RWPE1 (cell line): ENCODE results near the gene ETHE1.
A peak's percentile ranks its signal among the peaks of the same experiment; 100 is the strongest.
"Not testable (repeated sequence)": the region's sequence is repeated elsewhere in the genome, so short reads cannot be mapped to it uniquely, and the experiment has no call there.

Experiments
- CTCF ChIA-PET: fragments of 350-600 bp; sonication (Branson Sonifier 250); formaldehyde crosslinking; extraction: SDS; loops from one replicate; lab custom pipeline; 2021; lab: Yijun Ruan, JAX
- POLR2A ChIA-PET: fragments of 400-600 bp; formaldehyde crosslinking; extraction: SDS; loops from one replicate; lab custom pipeline; 2020; ENCODE audit warnings: antibody characterized with exemption; ENCODE audit not compliant: low non-redundant PET; lab: Yijun Ruan, JAX
- DNase-seq: peaks from one replicate; pipeline ENCODE4 v3.0.0; 2012; ENCODE audit warnings: low spot score
- H3K27ac ChIP-seq: fragments of 450-650 bp; 2 replicates; pipeline ENCODE4 v1.5.1; 2017
- TF ChIP-seq, protein P1 (sequence below): fragments of 450-650 bp; conservative IDR thresholded peaks from 2 replicates; pipeline ENCODE4 v1.5.1; 2017; ENCODE audit warnings: low read depth, mild to moderate bottlenecking

Gene ETHE1

DNA sequence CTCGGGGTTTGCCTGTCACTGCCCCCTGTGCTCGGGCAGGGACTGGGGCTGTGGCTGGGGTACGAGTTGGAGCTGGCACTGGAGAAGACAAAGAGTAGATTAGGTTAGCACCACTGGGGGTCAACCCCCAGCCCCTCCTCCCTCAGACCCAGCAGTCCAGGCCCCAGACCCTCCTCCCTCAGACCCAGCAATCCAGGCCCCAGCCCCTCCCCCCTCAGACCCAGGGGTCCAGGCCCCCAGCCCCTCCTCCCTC lies 25.1 kb upstream of the ETHE1 start:
- DNase-seq: no peak
- POLR2A ChIA-PET: no interaction called here
- CTCF ChIA-PET: interaction anchor here (0.7 kb wide), 1 partner anchor 1853 kb away, joined by 3 read pairs; no protein-coding TSS in a partner anchor
- H3K27ac ChIP-seq: no peak overlapping the region
- TF ChIP-seq, protein P1, sequence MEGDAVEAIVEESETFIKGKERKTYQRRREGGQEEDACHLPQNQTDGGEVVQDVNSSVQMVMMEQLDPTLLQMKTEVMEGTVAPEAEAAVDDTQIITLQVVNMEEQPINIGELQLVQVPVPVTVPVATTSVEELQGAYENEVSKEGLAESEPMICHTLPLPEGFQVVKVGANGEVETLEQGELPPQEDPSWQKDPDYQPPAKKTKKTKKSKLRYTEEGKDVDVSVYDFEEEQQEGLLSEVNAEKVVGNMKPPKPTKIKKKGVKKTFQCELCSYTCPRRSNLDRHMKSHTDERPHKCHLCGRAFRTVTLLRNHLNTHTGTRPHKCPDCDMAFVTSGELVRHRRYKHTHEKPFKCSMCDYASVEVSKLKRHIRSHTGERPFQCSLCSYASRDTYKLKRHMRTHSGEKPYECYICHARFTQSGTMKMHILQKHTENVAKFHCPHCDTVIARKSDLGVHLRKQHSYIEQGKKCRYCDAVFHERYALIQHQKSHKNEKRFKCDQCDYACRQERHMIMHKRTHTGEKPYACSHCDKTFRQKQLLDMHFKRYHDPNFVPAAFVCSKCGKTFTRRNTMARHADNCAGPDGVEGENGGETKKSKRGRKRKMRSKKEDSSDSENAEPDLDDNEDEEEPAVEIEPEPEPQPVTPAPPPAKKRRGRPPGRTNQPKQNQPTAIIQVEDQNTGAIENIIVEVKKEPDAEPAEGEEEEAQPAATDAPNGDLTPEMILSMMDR: no peak

- TF ChIP-seq, protein P1: no peak
- CTCF ChIA-PET: interaction anchor here (0.7 kb wide), 1 partner anchor 1853 kb away, joined by 3 read pairs; no protein-coding TSS in a partner anchor
- POLR2A ChIA-PET: no interaction called here
- no peak overlapping the region for H3K27ac ChIP-seq
- no peak for DNase-seq
These were observed 24.6 kb upstream of the ETHE1 start for GRCh38 chr19:43551399-43552197.

GRCh38 chr19:43548706-43549105 lies 21.7 kb upstream of the ETHE1 start:
- DNase-seq: no peak
- CTCF ChIA-PET: no interaction called here

DNA sequence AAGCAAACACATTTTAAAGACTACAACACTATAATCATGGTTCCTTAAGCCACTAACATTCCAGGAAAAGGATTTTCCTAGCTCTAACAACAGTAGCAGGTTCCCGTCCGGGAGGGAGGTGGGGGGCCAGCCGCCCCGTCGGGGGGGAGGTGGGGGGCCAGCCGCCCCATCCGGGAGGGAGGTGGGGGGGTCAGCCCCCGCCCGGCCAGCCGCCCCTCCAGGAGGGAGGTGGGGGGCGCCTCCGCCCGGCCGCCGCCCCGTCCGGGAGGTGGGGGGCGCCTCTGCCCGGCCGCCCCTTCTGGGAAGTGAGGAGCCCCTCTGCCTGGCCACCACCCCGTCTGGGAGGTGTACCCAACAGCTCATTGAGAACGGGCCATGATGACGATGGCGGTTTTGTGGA lies 20.9 kb upstream of the ETHE1 start:
- CTCF ChIA-PET, POLR2A ChIA-PET, H3K27ac ChIP-seq, DNase-seq: not testable (repeated sequence)

More at GRCh38 chr19:43548706-43549105, 21.7 kb upstream of the ETHE1 start:
- TF ChIP-seq, protein P1: no peak
- POLR2A ChIA-PET: no interaction called here
- H3K27ac ChIP-seq: no peak overlapping the region

- ChIA-PET POLR2A (no interaction called here), CTCF (interaction anchor here (0.6 kb wide), 1 partner anchor 21 kb away, joined by 3 read pairs; no protein-coding TSS in a partner anchor)
- DNase-seq: no peak
These were observed 19.6 kb upstream of the ETHE1 start for GRCh38 chr19:43546581-43546980.

GRCh38 chr19:43545981-43546380 lies 19.0 kb upstream of the ETHE1 start:
- POLR2A ChIA-PET: no interaction called here

More at GRCh38 chr19:43546581-43546980, 19.6 kb upstream of the ETHE1 start:
- H3K27ac ChIP-seq: no peak overlapping the region
- TF ChIP-seq, protein P1: no peak

More at GRCh38 chr19:43545981-43546380, 19.0 kb upstream of the ETHE1 start:
- CTCF ChIA-PET: interaction anchor here (0.6 kb wide), 1 partner anchor 21 kb away, joined by 3 read pairs; no protein-coding TSS in a partner anchor
- peak overlapping the region; percentile 24 for H3K27ac ChIP-seq
- DNase-seq: no peak
- TF ChIP-seq, protein P1: no peak
